ENCODE results near the gene TGM3. TPM values are rescaled to one million over a fixed set of nuclear protein-coding genes. Genes with fewer than 3 reads are reported as not detected.

The TGM3 gene
- total and polyA plus RNA-seq, 7 experiments from 2014 or later: not detected

DNA sequence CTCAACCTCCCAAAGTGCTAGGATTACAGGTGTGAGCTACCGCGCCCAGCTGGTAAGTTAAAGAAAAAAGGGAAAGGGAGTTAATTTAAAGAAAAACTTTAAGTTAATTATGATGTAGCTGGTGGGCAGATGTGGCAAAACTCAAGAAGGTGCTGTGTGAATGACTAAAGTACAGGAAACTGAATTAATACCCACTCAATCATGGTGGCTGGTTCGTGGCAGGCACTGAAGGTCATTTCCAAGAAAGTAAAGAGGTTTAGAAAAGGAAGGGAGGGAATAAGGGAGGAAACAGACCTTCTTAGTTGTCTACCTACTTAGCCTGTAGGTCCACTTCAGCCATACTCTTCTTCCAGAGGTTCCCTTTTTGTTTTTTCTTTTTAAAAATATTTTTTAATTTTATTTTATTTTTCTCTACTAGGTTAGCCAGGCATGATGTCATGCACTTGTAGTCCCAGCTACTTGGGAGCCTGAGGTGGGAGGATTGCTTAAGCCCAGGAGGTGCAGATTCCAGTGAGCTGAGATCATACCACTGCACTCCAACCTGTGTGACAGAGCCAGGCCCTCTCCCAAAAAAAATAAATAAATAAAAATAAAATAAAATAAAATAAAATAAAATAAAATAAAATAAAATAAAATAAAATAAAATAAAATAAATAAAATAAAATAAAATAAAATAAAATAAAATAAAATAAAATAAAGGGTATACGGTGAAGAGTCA lies 11.9 kb upstream of the TGM3 start:
- H3K27me3 Mint-ChIP-seq: peaks cover 3 to 12% (median 4%) of the 10 kb centered on the region in 5 donors

DNA sequence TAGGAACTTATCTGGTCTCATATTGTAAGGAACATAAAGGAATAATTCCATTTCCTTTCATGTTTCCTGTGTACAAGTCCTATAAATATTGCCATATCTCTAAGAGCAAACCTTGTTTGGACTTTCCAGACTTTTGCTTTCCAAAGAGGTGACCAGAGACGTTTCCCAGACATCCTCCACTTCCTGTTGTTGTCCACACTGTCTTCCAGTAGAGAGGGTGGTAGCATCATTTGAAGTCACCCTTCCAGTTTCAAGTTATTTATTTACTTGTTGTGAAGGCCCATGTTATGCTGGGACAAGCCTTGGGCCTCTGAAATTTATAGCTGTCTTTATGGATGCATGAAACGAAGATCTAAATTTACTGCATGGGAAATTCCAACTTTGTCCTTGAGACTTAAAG lies 10.6 kb upstream of the TGM3 start:
- Mint-ChIP-seq H3K4me3 (no peak overlapping the region), H3K27me3 (peaks cover 5 to 17% (median 9%) of the 10 kb centered on the region in 5 donors), H3K27ac (no peak overlapping the region), H3K9me3 (peaks cover 0 to 11% (median 2%) of the 10 kb centered on the region in 11 donors), H3K36me3 (peaks cover 0 to 4% (median 0%) of the 10 kb centered on the region in 5 donors), H3K4me1 (peaks cover 0 to 5% (median 0%) of the 10 kb centered on the region in 7 donors)
- POLR2A ChIA-PET: no interaction called here
- intact Hi-C loops (cut with micrococcal nuclease): no loop called here
- CTCF ChIA-PET: no interaction called here
- no peak overlapping the region for H3K27ac ChIP-seq (ENCODE audit: low read depth, low read length)
- no peaks in the 10 kb centered on the region for H3K36me3 ChIP-seq (ENCODE audit: control insufficient read depth in 2 of 3, insufficient read depth in 3 of 3, low read length in 3 of 3)
- H3K27me3 ChIP-seq (ENCODE audit: control insufficient read depth in 2 of 2, insufficient read depth in 2 of 2, low read length in 2 of 2): no peaks in the 10 kb centered on the region
- ATAC-seq (no peak), DNase-seq (no peak)
- no peaks in the 10 kb centered on the region for H3K4me1 ChIP-seq (ENCODE audit: control insufficient read depth in 2 of 2, insufficient read depth in 2 of 2, low read length in 2 of 2)
- no peaks in the 10 kb centered on the region for H3K9me3 ChIP-seq (ENCODE audit: control insufficient read depth in 2 of 3, low read length in 3 of 3)
- H3K4me3 ChIP-seq (ENCODE audit: low read length): no peak overlapping the region

More for the DNA sequence above, 11.9 kb upstream of the TGM3 start:
- peaks cover 0 to 14% (median 2%) of the 10 kb centered on the region in 11 donors for H3K9me3 Mint-ChIP-seq
- POLR2A ChIA-PET: no interaction called here
- Histone ChIP-seq H3K4me3 (ENCODE audit: low read length) (no peak overlapping the region), H3K27me3 (ENCODE audit: control insufficient read depth in 2 of 2, insufficient read depth in 2 of 2, low read length in 2 of 2) (no peaks in the 10 kb centered on the region), H3K27ac (ENCODE audit: low read depth, low read length) (no peak overlapping the region), H3K9me3 (ENCODE audit: control insufficient read depth in 2 of 3, low read length in 3 of 3) (no peaks in the 10 kb centered on the region), H3K36me3 (ENCODE audit: control insufficient read depth in 2 of 3, insufficient read depth in 3 of 3, low read length in 3 of 3) (no peaks in the 10 kb centered on the region), H3K4me1 (ENCODE audit: control insufficient read depth in 2 of 2, insufficient read depth in 2 of 2, low read length in 2 of 2) (no peaks in the 10 kb centered on the region)
- CTCF ChIA-PET: interaction anchor here (0.6 kb wide), 1 partner anchor 13 kb away, joined by 3 read pairs; no protein-coding TSS in a partner anchor
- H3K27ac Mint-ChIP-seq: no peak overlapping the region
- DNase-seq (no peak), ATAC-seq (no peak)
- intact Hi-C loops (cut with micrococcal nuclease): no loop called here
- H3K36me3 Mint-ChIP-seq: no peaks in the 10 kb centered on the region
- no peaks in the 10 kb centered on the region for H3K4me1 Mint-ChIP-seq
- no peak overlapping the region for H3K4me3 Mint-ChIP-seq

DNA sequence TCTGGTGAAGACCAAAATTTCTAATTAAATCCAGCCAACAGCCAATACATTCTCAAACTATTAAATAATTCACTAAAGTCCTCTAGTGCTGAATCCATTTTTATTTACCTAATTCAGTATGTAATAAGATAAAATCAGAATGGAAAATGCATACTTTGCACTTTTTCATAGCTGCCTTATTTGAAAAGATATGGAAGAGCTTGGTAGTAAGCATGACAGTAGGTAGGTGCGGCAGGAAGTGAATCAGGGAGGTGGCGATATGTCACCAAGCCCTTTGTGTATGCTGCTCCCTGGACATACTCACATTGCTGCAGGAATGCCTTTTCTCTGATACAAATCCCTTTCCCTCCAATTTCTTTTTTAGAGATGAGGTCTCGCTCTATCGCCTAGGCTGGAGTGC lies 10.2 kb upstream of the TGM3 start:
- Mint-ChIP-seq H3K9me3 (peaks cover 0 to 7% (median 1%) of the 10 kb centered on the region in 11 donors), H3K27me3 (peaks cover 5 to 16% (median 10%) of the 10 kb centered on the region in 5 donors), H3K27ac (no peak overlapping the region), H3K4me3 (no peak overlapping the region), H3K4me1 (peaks cover 0 to 5% (median 0%) of the 10 kb centered on the region in 7 donors), H3K36me3 (peaks cover 0 to 4% (median 0%) of the 10 kb centered on the region in 5 donors)
- no peak for ATAC-seq
- no peak overlapping the region for H3K27ac ChIP-seq (ENCODE audit: low read depth, low read length)
- ChIA-PET POLR2A (no interaction called here), CTCF (no interaction called here)
- H3K4me3 ChIP-seq (ENCODE audit: low read length): no peak overlapping the region
- no peaks in the 10 kb centered on the region for H3K9me3 ChIP-seq (ENCODE audit: control insufficient read depth in 2 of 3, low read length in 3 of 3)
- H3K4me1 ChIP-seq (ENCODE audit: control insufficient read depth in 2 of 2, insufficient read depth in 2 of 2, low read length in 2 of 2): no peaks in the 10 kb centered on the region
- H3K27me3 ChIP-seq (ENCODE audit: control insufficient read depth in 2 of 2, insufficient read depth in 2 of 2, low read length in 2 of 2): no peaks in the 10 kb centered on the region
- DNase-seq: no peak
- no peaks in the 10 kb centered on the region for H3K36me3 ChIP-seq (ENCODE audit: control insufficient read depth in 2 of 3, insufficient read depth in 3 of 3, low read length in 3 of 3)
- intact Hi-C loops (cut with micrococcal nuclease): no loop called here

DNA sequence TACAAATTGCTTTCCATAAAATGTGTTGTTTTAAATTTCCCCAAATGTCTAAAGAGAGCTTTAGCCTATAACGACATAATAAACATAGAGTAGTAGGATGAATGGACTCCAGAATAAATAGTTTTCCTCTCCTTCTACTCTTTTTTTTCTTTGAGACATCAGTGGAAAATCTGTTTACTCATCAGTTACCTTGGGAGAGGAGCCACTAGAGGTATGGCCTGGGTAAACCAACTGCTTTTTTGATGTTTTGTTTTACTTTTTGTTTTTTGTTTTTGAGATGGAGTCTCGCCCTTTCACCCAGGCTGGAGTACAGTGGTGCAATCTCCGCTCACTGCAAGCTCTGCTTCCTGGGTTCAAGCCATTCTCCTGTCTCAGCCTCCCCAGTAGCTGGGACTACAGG lies 8.3 kb upstream of the TGM3 start:
- ATAC-seq (no peak), DNase-seq (no peak)
- H3K9me3 ChIP-seq (ENCODE audit: control insufficient read depth in 2 of 3, low read length in 3 of 3): no peaks in the 10 kb centered on the region
- no peak overlapping the region for H3K4me3 ChIP-seq (ENCODE audit: low read length)
- no peaks in the 10 kb centered on the region for H3K36me3 ChIP-seq (ENCODE audit: control insufficient read depth in 2 of 3, insufficient read depth in 3 of 3, low read length in 3 of 3)
- CTCF ChIA-PET: no interaction called here
- Mint-ChIP-seq H3K27ac (no peak overlapping the region), H3K4me1 (peaks cover 0 to 5% (median 0%) of the 10 kb centered on the region in 7 donors), H3K9me3 (no peaks in the 10 kb centered on the region), H3K36me3 (peaks cover 0 to 4% (median 0%) of the 10 kb centered on the region in 5 donors), H3K4me3 (no peak overlapping the region), H3K27me3 (peaks cover 5 to 14% (median 7%) of the 10 kb centered on the region in 5 donors)
- no peaks in the 10 kb centered on the region for H3K27me3 ChIP-seq (ENCODE audit: control insufficient read depth in 2 of 2, insufficient read depth in 2 of 2, low read length in 2 of 2)
- POLR2A ChIA-PET: no interaction called here
- H3K4me1 ChIP-seq (ENCODE audit: control insufficient read depth in 2 of 2, insufficient read depth in 2 of 2, low read length in 2 of 2): no peaks in the 10 kb centered on the region
- intact Hi-C loops (cut with micrococcal nuclease): no loop called here
- no peak overlapping the region for H3K27ac ChIP-seq (ENCODE audit: low read depth, low read length)

DNA sequence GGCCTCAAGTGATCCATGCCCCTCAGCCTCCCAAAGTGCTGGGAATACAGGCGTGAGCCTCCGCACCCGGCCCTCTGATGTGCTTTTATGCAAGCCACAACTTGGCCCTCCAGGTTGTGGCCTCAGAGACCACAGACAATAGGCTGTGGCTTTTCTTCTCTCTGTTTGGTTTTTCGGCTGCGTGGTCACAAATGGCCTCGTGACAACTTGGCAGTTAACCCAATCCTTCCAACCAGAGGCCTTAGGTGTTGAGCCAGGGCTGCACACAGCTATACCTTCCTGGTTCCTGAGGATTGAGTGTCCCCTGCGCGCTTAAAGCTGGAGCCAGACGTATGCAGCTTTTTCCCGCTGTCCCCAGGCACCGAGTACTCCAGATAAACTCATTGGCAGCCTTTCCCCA lies 6.3 kb upstream of the TGM3 start:
- Histone ChIP-seq H3K9me3 (ENCODE audit: control insufficient read depth in 2 of 3, low read length in 3 of 3) (no peaks in the 10 kb centered on the region), H3K36me3 (ENCODE audit: control insufficient read depth in 2 of 3, insufficient read depth in 3 of 3, low read length in 3 of 3) (no peaks in the 10 kb centered on the region), H3K27me3 (ENCODE audit: control insufficient read depth in 2 of 2, insufficient read depth in 2 of 2, low read length in 2 of 2) (no peaks in the 10 kb centered on the region), H3K4me3 (ENCODE audit: low read length) (no peak overlapping the region), H3K27ac (ENCODE audit: low read depth, low read length) (no peak overlapping the region), H3K4me1 (ENCODE audit: control insufficient read depth in 2 of 2, insufficient read depth in 2 of 2, low read length in 2 of 2) (no peaks in the 10 kb centered on the region)
- ATAC-seq: no peak
- no peak for DNase-seq
- ChIA-PET CTCF (no interaction called here), POLR2A (no interaction called here)
- H3K4me3 Mint-ChIP-seq: no peak overlapping the region
- intact Hi-C loops (cut with micrococcal nuclease): no loop called here
- peaks cover 0 to 5% (median 0%) of the 10 kb centered on the region in 7 donors for H3K4me1 Mint-ChIP-seq
- H3K36me3 Mint-ChIP-seq: peaks cover 0 to 4% (median 0%) of the 10 kb centered on the region in 5 donors
- H3K27me3 Mint-ChIP-seq: peaks cover 5 to 14% (median 13%) of the 10 kb centered on the region in 5 donors
- no peak overlapping the region for H3K27ac Mint-ChIP-seq
- no peaks in the 10 kb centered on the region for H3K9me3 Mint-ChIP-seq

DNA sequence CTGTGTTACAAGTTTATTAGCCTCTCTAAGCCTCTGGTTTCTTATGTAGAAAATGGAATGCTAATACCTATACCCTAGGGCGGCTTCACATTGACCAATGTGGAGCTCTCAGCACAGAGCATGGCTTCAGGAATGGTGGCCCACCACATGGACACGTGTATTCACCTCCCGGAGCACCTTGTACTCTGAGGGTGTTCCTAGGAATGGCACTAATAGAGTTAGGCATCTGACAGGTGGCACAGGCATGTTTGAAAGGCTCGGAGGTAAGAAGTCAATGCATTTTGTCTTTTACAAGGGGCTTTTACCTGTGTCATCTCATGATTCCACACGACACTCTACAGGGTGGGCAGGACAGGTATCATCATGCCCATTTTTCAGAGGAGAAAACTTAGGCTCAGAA lies 5.3 kb upstream of the TGM3 start:
- peaks cover 0 to 5% (median 0%) of the 10 kb centered on the region in 7 donors for H3K4me1 Mint-ChIP-seq
- no peak overlapping the region for H3K27ac ChIP-seq (ENCODE audit: low read depth, low read length)
- no peaks in the 10 kb centered on the region for H3K27me3 ChIP-seq (ENCODE audit: control insufficient read depth in 2 of 2, insufficient read depth in 2 of 2, low read length in 2 of 2)
- peaks cover 0 to 4% (median 0%) of the 10 kb centered on the region in 5 donors for H3K36me3 Mint-ChIP-seq
- intact Hi-C loops (cut with micrococcal nuclease): no loop called here
- peak overlapping the region in 1 of 9 donors; percentile 14 for H3K27ac Mint-ChIP-seq
- CTCF ChIA-PET: no interaction called here
- H3K36me3 ChIP-seq (ENCODE audit: control insufficient read depth in 2 of 3, insufficient read depth in 3 of 3, low read length in 3 of 3): no peaks in the 10 kb centered on the region
- H3K4me1 ChIP-seq (ENCODE audit: control insufficient read depth in 2 of 2, insufficient read depth in 2 of 2, low read length in 2 of 2): no peaks in the 10 kb centered on the region
- POLR2A ChIA-PET: no interaction called here
- ATAC-seq (no peak), DNase-seq (no peak)
- H3K9me3 Mint-ChIP-seq: no peaks in the 10 kb centered on the region
- peaks cover 5 to 17% (median 13%) of the 10 kb centered on the region in 5 donors for H3K27me3 Mint-ChIP-seq
- H3K4me3 ChIP-seq (ENCODE audit: low read length): no peak overlapping the region
- no peaks in the 10 kb centered on the region for H3K9me3 ChIP-seq (ENCODE audit: control insufficient read depth in 2 of 3, low read length in 3 of 3)
- H3K4me3 Mint-ChIP-seq: no peak overlapping the region
